Measurements from ENCODE around the gene SNX18.

SNX18 gene

GRCh38 chr5:54517512-54518145 is at the start of gene SNX18:
TSS of gene SNX18 (plus strand) at chr5:54517759. CDS start at chr5:54517953, 194 bp downstream.
- TF ChIP-seq CTCF (IDR thresholded peaks at IDR 0.05; ENCODE audit: extremely low read depth, missing control alignments) = peak; percentile 94
- peak; percentile 97 for DNase-seq (ENCODE audit: low spot score)

GRCh38 chr5:54469622-54470021 is 47.9 kb upstream of the SNX18 start:
- DNase-seq (ENCODE audit: low spot score) = peak; percentile 37
- TF ChIP-seq CTCF (IDR thresholded peaks at IDR 0.05; ENCODE audit: extremely low read depth, missing control alignments) = no peak

- TF ChIP-seq CTCF (IDR thresholded peaks at IDR 0.05; ENCODE audit: extremely low read depth, missing control alignments) = no peak
- DNase-seq (ENCODE audit: low spot score) = no peak
Observed at GRCh38 chr5:54470128-54470527, 47.4 kb upstream of the SNX18 start.

GRCh38 chr5:54470677-54471076 is 46.9 kb upstream of the SNX18 start:
- no peak for DNase-seq (ENCODE audit: low spot score)
- TF ChIP-seq CTCF (IDR thresholded peaks at IDR 0.05; ENCODE audit: extremely low read depth, missing control alignments) = no peak

- DNase-seq (ENCODE audit: low spot score) = no peak
- no peak for TF ChIP-seq CTCF (IDR thresholded peaks at IDR 0.05; ENCODE audit: extremely low read depth, missing control alignments)
Observed at GRCh38 chr5:54471398-54471797, 46.2 kb upstream of the SNX18 start.

GRCh38 chr5:54476682-54477081 is 40.9 kb upstream of the SNX18 start:
- no peak for TF ChIP-seq CTCF (IDR thresholded peaks at IDR 0.05; ENCODE audit: extremely low read depth, missing control alignments)
- no peak for DNase-seq (ENCODE audit: low spot score)

- TF ChIP-seq CTCF (IDR thresholded peaks at IDR 0.05; ENCODE audit: extremely low read depth, missing control alignments) = no peak
- no peak for DNase-seq (ENCODE audit: low spot score)
Observed at GRCh38 chr5:54477941-54478478, 39.5 kb upstream of the SNX18 start.

Measured in GM20000 (cell line).